Subcutaneous adipose tissue (tissue), 4 donors: ENCODE results near the gene SNCB. TPM values are rescaled to one million over a fixed set of nuclear protein-coding genes. Genes with fewer than 3 reads are reported as not detected.

Source experiments
- total RNA-seq, 4 donors: library from RNA; depleted of rRNA; stranded (reverse); fragments of >200 nt; gene quantifications; one replicate each; pipeline ENCODE4 v1.1.0, GENCODE V29; 2016
- TF ChIP-seq, protein P1 (sequence below): fragments of 450-650 bp; IDR thresholded peaks from one replicate; pipeline ENCODE4 v1.5.1; 2016; ENCODE audit warnings: low read depth, mild to moderate bottlenecking, control low read depth, antibody characterized with exemption, moderate library complexity

SNCB gene
- total RNA-seq, 4 donors from 2014 or later, result not detected

GRCh38 chr5:176583076-176583475, 47.3 kb downstream of the SNCB start:
- TF ChIP-seq, protein P1, sequence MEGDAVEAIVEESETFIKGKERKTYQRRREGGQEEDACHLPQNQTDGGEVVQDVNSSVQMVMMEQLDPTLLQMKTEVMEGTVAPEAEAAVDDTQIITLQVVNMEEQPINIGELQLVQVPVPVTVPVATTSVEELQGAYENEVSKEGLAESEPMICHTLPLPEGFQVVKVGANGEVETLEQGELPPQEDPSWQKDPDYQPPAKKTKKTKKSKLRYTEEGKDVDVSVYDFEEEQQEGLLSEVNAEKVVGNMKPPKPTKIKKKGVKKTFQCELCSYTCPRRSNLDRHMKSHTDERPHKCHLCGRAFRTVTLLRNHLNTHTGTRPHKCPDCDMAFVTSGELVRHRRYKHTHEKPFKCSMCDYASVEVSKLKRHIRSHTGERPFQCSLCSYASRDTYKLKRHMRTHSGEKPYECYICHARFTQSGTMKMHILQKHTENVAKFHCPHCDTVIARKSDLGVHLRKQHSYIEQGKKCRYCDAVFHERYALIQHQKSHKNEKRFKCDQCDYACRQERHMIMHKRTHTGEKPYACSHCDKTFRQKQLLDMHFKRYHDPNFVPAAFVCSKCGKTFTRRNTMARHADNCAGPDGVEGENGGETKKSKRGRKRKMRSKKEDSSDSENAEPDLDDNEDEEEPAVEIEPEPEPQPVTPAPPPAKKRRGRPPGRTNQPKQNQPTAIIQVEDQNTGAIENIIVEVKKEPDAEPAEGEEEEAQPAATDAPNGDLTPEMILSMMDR, result no peak

DNA sequence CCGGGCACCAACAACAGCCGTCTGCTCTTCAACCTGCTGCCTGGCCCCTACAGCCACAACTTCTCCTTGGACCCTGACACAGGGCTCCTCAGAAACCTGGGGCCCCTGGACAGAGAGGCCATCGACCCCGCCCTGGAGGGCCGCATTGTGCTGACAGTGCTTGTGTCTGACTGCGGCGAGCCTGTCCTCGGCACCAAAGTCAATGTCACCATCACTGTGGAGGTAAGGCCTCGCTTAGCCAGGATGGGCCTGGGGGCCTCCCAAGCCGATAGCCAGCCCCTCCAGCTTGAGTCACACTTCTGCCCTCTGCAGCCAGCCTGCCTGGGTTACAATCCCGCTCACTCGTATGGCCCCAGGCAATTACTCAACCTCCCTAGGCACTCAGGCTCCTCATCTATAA, 49.0 kb downstream of the SNCB start:
- TF ChIP-seq, protein P1, result no peak

GRCh38 chr5:176579323-176579722, 51.0 kb downstream of the SNCB start:
- TF ChIP-seq, protein P1, result no peak

DNA sequence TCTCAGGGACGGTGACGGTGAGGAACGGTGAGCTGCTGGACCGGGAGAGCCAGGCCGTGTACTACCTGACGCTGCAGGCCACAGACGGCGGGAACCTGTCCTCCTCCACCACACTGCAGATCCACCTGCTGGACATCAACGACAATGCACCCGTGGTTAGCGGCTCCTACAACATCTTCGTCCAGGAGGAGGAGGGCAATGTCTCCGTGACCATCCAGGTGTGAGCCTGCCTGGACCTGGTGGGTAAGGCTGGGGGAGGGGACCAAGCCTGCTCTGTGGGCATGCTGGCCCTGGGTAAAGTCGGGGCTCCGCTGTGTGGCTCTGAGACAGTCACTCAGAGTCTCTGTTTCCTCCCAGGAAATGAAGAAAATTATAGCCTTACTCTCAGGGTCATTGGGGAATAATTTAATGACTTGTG, 51.9 kb downstream of the SNCB start:
- TF ChIP-seq, protein P1, result no peak

DNA sequence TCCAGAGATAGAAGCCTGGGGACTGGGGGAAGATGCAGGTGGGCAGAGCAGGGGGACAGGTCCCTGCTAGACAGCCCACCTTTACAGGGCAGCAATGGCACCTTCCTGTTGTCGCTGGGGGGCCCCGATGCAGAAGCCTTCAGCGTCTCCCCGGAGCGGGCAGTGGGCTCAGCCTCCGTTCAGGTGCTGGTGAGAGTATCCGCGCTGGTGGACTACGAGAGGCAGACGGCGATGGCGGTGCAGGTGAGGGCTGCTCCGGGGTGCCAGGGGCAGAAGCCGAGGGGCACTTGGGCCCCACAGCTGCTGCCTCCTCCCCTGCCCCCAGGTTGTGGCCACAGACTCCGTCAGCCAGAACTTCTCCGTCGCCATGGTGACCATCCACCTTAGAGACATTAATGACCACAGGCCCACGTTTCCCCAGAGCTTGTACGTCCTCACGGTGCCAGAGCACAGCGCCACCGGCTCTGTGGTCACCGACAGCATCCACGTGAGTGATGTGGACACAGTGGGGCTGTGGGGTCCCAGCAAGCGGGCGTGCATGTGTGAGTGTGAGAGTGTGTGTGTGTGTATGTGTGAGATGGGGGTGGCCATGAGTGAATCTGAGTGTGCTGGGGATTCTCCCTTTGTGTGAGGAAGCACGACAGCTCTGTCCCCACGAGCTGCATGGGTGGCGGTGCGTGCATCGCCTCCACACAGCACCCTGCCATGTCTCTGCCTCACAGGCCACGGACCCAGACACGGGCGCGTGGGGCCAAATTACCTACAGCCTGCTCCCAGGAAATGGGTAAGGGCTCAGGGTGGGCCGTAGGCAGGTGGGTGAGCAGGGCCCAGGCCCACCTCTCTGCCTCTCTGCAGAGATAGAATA, 52.8 kb downstream of the SNCB start:
- TF ChIP-seq, protein P1, result no peak

GRCh38 chr5:176575488-176576422, 54.6 kb downstream of the SNCB start:
- TF ChIP-seq, protein P1, result no peak

DNA sequence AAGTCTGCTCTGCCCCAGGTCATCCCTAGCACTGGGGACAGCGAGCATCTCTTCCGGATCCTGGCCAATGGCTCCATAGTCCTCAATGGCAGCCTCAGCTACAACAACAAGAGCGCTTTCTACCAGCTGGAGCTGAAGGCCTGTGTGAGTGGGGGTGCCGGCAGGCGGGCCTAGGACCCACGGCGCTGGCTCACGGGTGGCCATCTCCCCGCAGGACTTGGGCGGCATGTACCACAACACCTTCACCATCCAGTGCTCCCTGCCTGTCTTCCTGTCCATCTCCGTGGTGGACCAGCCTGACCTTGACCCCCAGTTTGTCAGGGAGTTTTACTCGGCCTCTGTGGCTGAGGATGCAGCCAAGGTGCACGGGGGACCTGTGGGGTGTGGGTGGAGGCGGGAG, 55.3 kb downstream of the SNCB start:
- TF ChIP-seq, protein P1, result no peak
